Stimulated activated CD4-positive, alpha-beta T cell treated with anti-CD3 and anti-CD28 coated beads, Interleukin-15, amount 100 ng/mL, for 24 hours (primary cell): ENCODE results near the gene TPSAB1.

Source experiments
- DNase-seq: peaks from one replicate; pipeline ENCODE4 v3.0.0-alpha.2; 2020

The TPSAB1 gene

GRCh38 chr16:1211451-1212268 is 28.8 kb upstream of the TPSAB1 start:
- no peak for DNase-seq

- DNase-seq: no peak
Observed at GRCh38 chr16:1212616-1213194, 27.8 kb upstream of the TPSAB1 start.

- DNase-seq: no peak
Observed at GRCh38 chr16:1213231-1213630, 27.3 kb upstream of the TPSAB1 start.

- DNase-seq: no peak
Observed at GRCh38 chr16:1213796-1214372, 26.6 kb upstream of the TPSAB1 start.

- no peak for DNase-seq
Observed at GRCh38 chr16:1214719-1215118, 25.8 kb upstream of the TPSAB1 start.

GRCh38 chr16:1215574-1216295 is 24.8 kb upstream of the TPSAB1 start:
- no peak for DNase-seq

- DNase-seq: no peak
Observed at GRCh38 chr16:1216296-1216619, 24.2 kb upstream of the TPSAB1 start.

GRCh38 chr16:1216681-1217400 is 23.7 kb upstream of the TPSAB1 start:
- DNase-seq: no peak

GRCh38 chr16:1217526-1217925 is 23.0 kb upstream of the TPSAB1 start:
- DNase-seq: no peak

- DNase-seq: no peak
Observed at GRCh38 chr16:1218061-1218929, 22.2 kb upstream of the TPSAB1 start.

GRCh38 chr16:1218930-1219611 is 21.4 kb upstream of the TPSAB1 start:
- no peak for DNase-seq

GRCh38 chr16:1220098-1220728 is 20.3 kb upstream of the TPSAB1 start:
- DNase-seq: no peak

GRCh38 chr16:1220841-1221627 is 19.5 kb upstream of the TPSAB1 start:
- no peak for DNase-seq

- DNase-seq: no peak
Observed at GRCh38 chr16:1221628-1222552, 18.6 kb upstream of the TPSAB1 start.

GRCh38 chr16:1222553-1223354 is 17.8 kb upstream of the TPSAB1 start:
- no peak for DNase-seq

GRCh38 chr16:1223355-1224214 is 16.9 kb upstream of the TPSAB1 start:
- DNase-seq: no peak

GRCh38 chr16:1224558-1224957 is 15.9 kb upstream of the TPSAB1 start:
- no peak for DNase-seq
